Measurements from ENCODE around the gene SHROOM3. TPM values are rescaled to one million over a fixed set of nuclear protein-coding genes. Genes with fewer than 3 reads are reported as not detected.

The SHROOM3 gene
- total RNA-seq, 2 donors from 2014 or later = 56.7 to 96.0 TPM

DNA sequence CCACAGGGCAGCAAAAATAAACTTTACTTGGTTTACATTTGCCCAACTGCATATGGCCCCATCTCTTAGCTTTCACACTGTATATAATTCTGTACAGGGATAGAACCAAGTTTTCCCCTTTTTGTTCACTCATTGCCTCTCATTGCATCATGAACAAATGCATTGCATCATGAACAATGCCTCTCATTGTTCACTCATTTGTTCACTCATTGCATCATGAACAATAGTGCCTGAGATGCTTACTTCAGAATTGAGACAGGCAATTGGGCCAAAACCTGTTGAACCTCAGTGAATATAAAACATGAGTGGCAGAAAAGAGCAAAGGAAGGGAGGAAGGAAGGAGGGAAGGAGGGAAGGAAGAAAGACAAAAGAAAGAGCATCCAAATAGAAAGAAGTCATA is 364.7 kb downstream of the SHROOM3 start:
- intact Hi-C loops (cut with DNase I) = no loop called here
- H3K4me3 ChIP-seq = no peak overlapping the region
- TF ChIP-seq, protein P1, sequence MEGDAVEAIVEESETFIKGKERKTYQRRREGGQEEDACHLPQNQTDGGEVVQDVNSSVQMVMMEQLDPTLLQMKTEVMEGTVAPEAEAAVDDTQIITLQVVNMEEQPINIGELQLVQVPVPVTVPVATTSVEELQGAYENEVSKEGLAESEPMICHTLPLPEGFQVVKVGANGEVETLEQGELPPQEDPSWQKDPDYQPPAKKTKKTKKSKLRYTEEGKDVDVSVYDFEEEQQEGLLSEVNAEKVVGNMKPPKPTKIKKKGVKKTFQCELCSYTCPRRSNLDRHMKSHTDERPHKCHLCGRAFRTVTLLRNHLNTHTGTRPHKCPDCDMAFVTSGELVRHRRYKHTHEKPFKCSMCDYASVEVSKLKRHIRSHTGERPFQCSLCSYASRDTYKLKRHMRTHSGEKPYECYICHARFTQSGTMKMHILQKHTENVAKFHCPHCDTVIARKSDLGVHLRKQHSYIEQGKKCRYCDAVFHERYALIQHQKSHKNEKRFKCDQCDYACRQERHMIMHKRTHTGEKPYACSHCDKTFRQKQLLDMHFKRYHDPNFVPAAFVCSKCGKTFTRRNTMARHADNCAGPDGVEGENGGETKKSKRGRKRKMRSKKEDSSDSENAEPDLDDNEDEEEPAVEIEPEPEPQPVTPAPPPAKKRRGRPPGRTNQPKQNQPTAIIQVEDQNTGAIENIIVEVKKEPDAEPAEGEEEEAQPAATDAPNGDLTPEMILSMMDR (IDR thresholded peaks at IDR 0.05) = no peak
- TF ChIP-seq POLR2A (IDR thresholded peaks at IDR 0.05) = no peak

GRCh38 chr4:76800902-76801301 is 365.9 kb downstream of the SHROOM3 start:
- no peak for ATAC-seq
- no peaks in the 10 kb centered on the region for H3K4me1 ChIP-seq
- no peak for TF ChIP-seq POLR2A (IDR thresholded peaks at IDR 0.05)
- TF ChIP-seq, protein P1 (IDR thresholded peaks at IDR 0.05) = no peak
- 82 to 87% methylated on average over 6 of the region's 6 CpGs for WGBS, 2 donors
- no peaks in the 10 kb centered on the region for H3K9me3 ChIP-seq
- intact Hi-C loops (cut with DNase I) = no loop called here
- DNase-seq = no peak
- H3K27ac ChIP-seq = no peak overlapping the region
- H3K27me3 ChIP-seq = no peaks in the 10 kb centered on the region
- H3K4me3 ChIP-seq = no peak overlapping the region
- no peaks in the 10 kb centered on the region for H3K36me3 ChIP-seq (replicated peaks in 1 of 2; ENCODE audit: insufficient read depth in 1 of 2, low read depth in 2 of 2)

More for the DNA sequence above, 364.7 kb downstream of the SHROOM3 start:
- DNase-seq (no peak), ATAC-seq (no peak)
- no peaks in the 10 kb centered on the region for H3K4me1 ChIP-seq
- H3K9me3 ChIP-seq = no peaks in the 10 kb centered on the region
- no peaks in the 10 kb centered on the region for H3K36me3 ChIP-seq (replicated peaks in 1 of 2; ENCODE audit: insufficient read depth in 1 of 2, low read depth in 2 of 2)
- H3K27me3 ChIP-seq = no peaks in the 10 kb centered on the region
- no peak overlapping the region for H3K27ac ChIP-seq

- no peaks in the 10 kb centered on the region for H3K4me1 ChIP-seq
- 48 to 69% methylated on average over 35 to 37 of the region's 37 CpGs for WGBS, 2 donors
- intact Hi-C loops (cut with DNase I) = no loop called here
- ATAC-seq = no peak
- no peaks in the 10 kb centered on the region for H3K36me3 ChIP-seq (replicated peaks in 1 of 2; ENCODE audit: insufficient read depth in 1 of 2, low read depth in 2 of 2)
- H3K27ac ChIP-seq = no peak overlapping the region
- TF ChIP-seq, protein P1 (IDR thresholded peaks at IDR 0.05) = no peak
- TF ChIP-seq POLR2A (IDR thresholded peaks at IDR 0.05) = no peak
- no peak overlapping the region for H3K4me3 ChIP-seq
- no peak for DNase-seq
- no peaks in the 10 kb centered on the region for H3K27me3 ChIP-seq
- H3K9me3 ChIP-seq = no peaks in the 10 kb centered on the region
Observed at GRCh38 chr4:76801621-76802235, 366.7 kb downstream of the SHROOM3 start.

GRCh38 chr4:76802236-76803021 is 367.4 kb downstream of the SHROOM3 start:
- intact Hi-C loops (cut with DNase I) = no loop called here
- no peaks in the 10 kb centered on the region for H3K36me3 ChIP-seq (replicated peaks in 1 of 2; ENCODE audit: insufficient read depth in 1 of 2, low read depth in 2 of 2)
- H3K27ac ChIP-seq = no peak overlapping the region
- WGBS, 2 donors = 68% methylated on average over 20 of the region's 20 CpGs
- H3K4me1 ChIP-seq = no peaks in the 10 kb centered on the region
- TF ChIP-seq POLR2A (IDR thresholded peaks at IDR 0.05) = no peak
- TF ChIP-seq, protein P1 (IDR thresholded peaks at IDR 0.05) = no peak
- DNase-seq (no peak), ATAC-seq (no peak)
- no peaks in the 10 kb centered on the region for H3K27me3 ChIP-seq
- no peaks in the 10 kb centered on the region for H3K9me3 ChIP-seq
- H3K4me3 ChIP-seq = no peak overlapping the region

All from body of pancreas (tissue), 4 donors.